ENCODE data around the gene CSRP3. TPM values are rescaled to one million over a fixed set of nuclear protein-coding genes. Genes with fewer than 3 reads are reported as not detected.

Gene CSRP3
- polyA plus RNA-seq, 1 donor from 2014 or later, result not detected

GRCh38 chr11:19218216-19218615 lies 16.4 kb upstream of the CSRP3 start:
- no peaks in the 10 kb centered on the region for H3K9me2 ChIP-seq (ENCODE audit: insufficient read depth, low read length)
- no peaks in the 10 kb centered on the region for H3K9me3 ChIP-seq (ENCODE audit: low read length)
- TF ChIP-seq RAD21 (conservative IDR thresholded peaks at IDR 0.05), result no peak
- no peak for TF ChIP-seq EP300 (conservative IDR thresholded peaks at IDR 0.05; ENCODE audit: poor library complexity, severe bottlenecking)
- TF ChIP-seq SMC3 (conservative IDR thresholded peaks at IDR 0.05; ENCODE audit: poor library complexity), result no peak
- TF ChIP-seq MXI1 (conservative IDR thresholded peaks at IDR 0.05; ENCODE audit: poor library complexity, severe bottlenecking), result no peak
- TF ChIP-seq EZH2 (IDR thresholded peaks at IDR 0.05; ENCODE audit: borderline replicate concordance, insufficient read depth, low read length, poor library complexity, severe bottlenecking), result no peak
- TF ChIP-seq REST (IDR thresholded peaks at IDR 0.05; ENCODE audit: borderline replicate concordance), result no peak
- no peak for TF ChIP-seq TAF1 (IDR thresholded peaks at IDR 0.05; ENCODE audit: low read depth)
- no peak for TF ChIP-seq CTCF (IDR thresholded peaks at IDR 0.05; ENCODE audit: poor library complexity, severe bottlenecking)
- TF ChIP-seq POLR2AphosphoS5 (IDR thresholded peaks at IDR 0.05), result no peak
- H3K36me3 ChIP-seq (ENCODE audit: insufficient read depth, low read length), result no peaks in the 10 kb centered on the region
- H3K9ac ChIP-seq (ENCODE audit: low read length), result no peak overlapping the region
- H3K4me3 ChIP-seq (ENCODE audit: low read length), result no peak overlapping the region
- H3K79me2 ChIP-seq (replicated peaks; ENCODE audit: insufficient read depth, low read length), result no peaks in the 10 kb centered on the region
- no peak overlapping the region for H2AFZ ChIP-seq (ENCODE audit: low read depth, low read length)
- no peaks in the 10 kb centered on the region for H4K20me1 ChIP-seq (ENCODE audit: insufficient read depth)
- no peaks in the 10 kb centered on the region for H3K27me3 ChIP-seq (ENCODE audit: insufficient read depth, low read depth, low read length)
- no peak overlapping the region for H3K27ac ChIP-seq (ENCODE audit: low read length)
- no peak overlapping the region for H3K4me2 ChIP-seq (ENCODE audit: low read length)
- no peaks in the 10 kb centered on the region for H3F3A ChIP-seq (ENCODE audit: insufficient read depth, low read length, poor library complexity, severe bottlenecking)

GRCh38 chr11:19216709-19217374 lies 15.1 kb upstream of the CSRP3 start:
- no peaks in the 10 kb centered on the region for H3K36me3 ChIP-seq (ENCODE audit: insufficient read depth, low read length)
- no peak overlapping the region for H3K27ac ChIP-seq (ENCODE audit: low read length)
- H3K27me3 ChIP-seq (ENCODE audit: insufficient read depth, low read depth, low read length), result no peaks in the 10 kb centered on the region
- no peak overlapping the region for H3K9ac ChIP-seq (ENCODE audit: low read length)
- no peak overlapping the region for H2AFZ ChIP-seq (ENCODE audit: low read depth, low read length)
- no peak overlapping the region for H3K4me2 ChIP-seq (ENCODE audit: low read length)
- H3F3A ChIP-seq (ENCODE audit: insufficient read depth, low read length, poor library complexity, severe bottlenecking), result no peaks in the 10 kb centered on the region
- TF ChIP-seq EZH2 (IDR thresholded peaks at IDR 0.05; ENCODE audit: borderline replicate concordance, insufficient read depth, low read length, poor library complexity, severe bottlenecking), result no peak
- no peak for TF ChIP-seq SMC3 (conservative IDR thresholded peaks at IDR 0.05; ENCODE audit: poor library complexity)
- TF ChIP-seq RAD21 (conservative IDR thresholded peaks at IDR 0.05), result no peak
- TF ChIP-seq EP300 (conservative IDR thresholded peaks at IDR 0.05; ENCODE audit: poor library complexity, severe bottlenecking), result no peak
- TF ChIP-seq POLR2AphosphoS5 (IDR thresholded peaks at IDR 0.05), result no peak
- no peak for TF ChIP-seq REST (IDR thresholded peaks at IDR 0.05; ENCODE audit: borderline replicate concordance)
- no peak for TF ChIP-seq CTCF (IDR thresholded peaks at IDR 0.05; ENCODE audit: poor library complexity, severe bottlenecking)
- no peak for TF ChIP-seq MXI1 (conservative IDR thresholded peaks at IDR 0.05; ENCODE audit: poor library complexity, severe bottlenecking)
- TF ChIP-seq TAF1 (IDR thresholded peaks at IDR 0.05; ENCODE audit: low read depth), result no peak
- no peaks in the 10 kb centered on the region for H4K20me1 ChIP-seq (ENCODE audit: insufficient read depth)
- no peaks in the 10 kb centered on the region for H3K9me2 ChIP-seq (ENCODE audit: insufficient read depth, low read length)
- H3K9me3 ChIP-seq (ENCODE audit: low read length), result no peaks in the 10 kb centered on the region
- no peaks in the 10 kb centered on the region for H3K79me2 ChIP-seq (replicated peaks; ENCODE audit: insufficient read depth, low read length)
- no peak overlapping the region for H3K4me3 ChIP-seq (ENCODE audit: low read length)
